Bladder microvascular endothelial cell (primary cell): ENCODE results near the gene BOD1. TPM values are rescaled to one million over a fixed set of nuclear protein-coding genes. Genes with fewer than 3 reads are reported as not detected.

Experiments
- total RNA-seq: library from RNA; depleted of rRNA; stranded (reverse); fragments of >200 nt; gene quantifications from 2 replicates; pipeline ENCODE4 v1.2.3, GENCODE V29; 2014

BOD1 gene
- 40.2 and 65.5 TPM in 2 replicates for total RNA-seq

GRCh38 chr5:173616577-173617118 is at the start of gene BOD1:
BOD1 (minus strand) TSS chr5:173616650; CDS start chr5:173616436, 214 bp downstream.

